BLaER1 (cell line): Measurements from ENCODE around the gene CCN6.

Experiments used
- H3K27ac ChIP-seq: shearing (Covaris generic); formaldehyde crosslinking; 2 replicates; pipeline ENCODE4 v1.8.1; 2022
- H3K27me3 ChIP-seq: shearing (Covaris generic); formaldehyde crosslinking; 2 replicates; pipeline ENCODE4 v1.8.1; 2022
- H3K36me3 ChIP-seq: shearing (Covaris generic); formaldehyde crosslinking; 2 replicates; pipeline ENCODE4 v1.8.1; 2022
- H3K4me1 ChIP-seq: shearing (Covaris generic); formaldehyde crosslinking; 2 replicates; pipeline ENCODE4 v1.8.1; 2022
- H3K4me2 ChIP-seq: shearing (Covaris generic); formaldehyde crosslinking; 2 replicates; pipeline ENCODE4 v1.8.1; 2022
- H3K4me3 ChIP-seq: shearing (Covaris generic); formaldehyde crosslinking; 2 replicates; pipeline ENCODE4 v1.8.1; 2022
- H3K9ac ChIP-seq: shearing (Covaris generic); formaldehyde crosslinking; 2 replicates; pipeline ENCODE4 v1.8.1; 2022
- H3K9me3 ChIP-seq: shearing (Covaris generic); formaldehyde crosslinking; 2 replicates; pipeline ENCODE4 v1.8.1; 2022
- H4K20me1 ChIP-seq: shearing (Covaris generic); formaldehyde crosslinking; 2 replicates; pipeline ENCODE4 v1.8.1; 2022
- Cebpa-rat ChIP-seq: shearing (Covaris generic); IDR thresholded peaks from 2 replicates; pipeline ENCODE4 v1.8.1; 2022

The CCN6 gene

GRCh38 chr6:112054001-112054400 is at the start of gene CCN6:
Gene CCN6 (plus strand): TSS chr6:112054104. CDS start chr6:112054358, 254 bp downstream.
- Histone ChIP-seq H3K27me3 (no peaks in the 10 kb centered on the region), H3K27ac (no peak within 1 kb of the TSS), H3K9ac (no peak within 1 kb of the TSS), H3K4me1 (no peaks in the 10 kb centered on the region), H3K9me3 (no peaks in the 10 kb centered on the region), H3K4me2 (no peak within 1 kb of the TSS), H3K36me3 (no peaks in the 10 kb centered on the region), H4K20me1 (no peaks in the 10 kb centered on the region), H3K4me3 (no peak within 1 kb of the TSS)
- no peak for TF ChIP-seq Cebpa-rat

DNA sequence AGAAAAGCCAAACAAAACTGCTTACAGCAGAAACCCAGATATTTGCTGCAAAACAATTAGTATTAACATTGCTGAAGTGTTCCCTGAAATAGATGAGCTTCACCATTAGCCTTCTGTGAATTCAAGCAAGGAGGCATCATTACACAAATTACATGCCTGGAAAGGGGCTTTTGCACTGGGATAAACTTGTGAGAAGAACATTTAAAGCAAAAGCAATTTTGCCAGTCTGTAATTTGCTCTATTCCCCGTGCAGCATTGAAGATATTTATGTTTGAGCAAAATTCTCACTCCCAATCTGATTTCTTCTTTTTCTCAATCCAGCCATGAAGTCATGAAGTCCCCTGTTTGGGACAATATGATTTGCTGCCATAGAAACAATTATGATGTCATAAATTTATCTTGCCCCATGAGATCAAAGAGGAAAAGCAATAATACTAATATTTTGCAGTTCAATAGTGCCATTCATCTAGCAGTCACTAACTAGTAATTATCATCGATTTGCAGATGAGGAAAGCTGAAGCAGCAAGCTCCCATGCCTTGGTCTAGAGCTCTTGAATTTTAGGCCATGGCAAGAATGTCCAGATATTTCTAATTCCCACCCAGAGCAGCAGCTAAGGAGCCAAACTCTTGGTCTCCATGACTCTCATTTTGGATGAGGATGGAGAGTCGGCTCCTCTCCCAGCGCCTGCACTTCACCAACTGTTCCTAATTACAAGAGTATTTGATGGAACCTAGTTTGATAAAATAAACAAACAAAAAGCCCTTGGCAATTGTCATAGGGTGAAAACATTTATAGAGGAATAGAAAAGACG is 49.5 kb upstream of the CCN6 start:
- Histone ChIP-seq H3K27me3 (no peaks in the 10 kb centered on the region), H3K9ac (no peak overlapping the region), H3K36me3 (no peaks in the 10 kb centered on the region), H3K4me1 (no peaks in the 10 kb centered on the region), H3K9me3 (peaks cover 13% of the 10 kb centered on the region), H4K20me1 (no peaks in the 10 kb centered on the region), H3K4me2 (no peak overlapping the region), H3K27ac (no peak overlapping the region), H3K4me3 (no peak overlapping the region)
- TF ChIP-seq Cebpa-rat = no peak

GRCh38 chr6:112005013-112005371 is 48.9 kb upstream of the CCN6 start:
- H3K4me2 ChIP-seq = no peak overlapping the region

GRCh38 chr6:112007254-112007653 is 46.6 kb upstream of the CCN6 start:
- Histone ChIP-seq H3K4me3 (no peak overlapping the region), H3K9ac (no peak overlapping the region), H3K36me3 (no peaks in the 10 kb centered on the region), H4K20me1 (no peaks in the 10 kb centered on the region), H3K4me2 (no peak overlapping the region), H3K9me3 (no peaks in the 10 kb centered on the region), H3K27ac (no peak overlapping the region), H3K27me3 (no peaks in the 10 kb centered on the region), H3K4me1 (no peaks in the 10 kb centered on the region)
- TF ChIP-seq Cebpa-rat = no peak

More at GRCh38 chr6:112005013-112005371, 48.9 kb upstream of the CCN6 start:
- H3K9ac ChIP-seq = no peak overlapping the region
- H3K36me3 ChIP-seq = no peaks in the 10 kb centered on the region
- no peaks in the 10 kb centered on the region for H3K4me1 ChIP-seq
- no peaks in the 10 kb centered on the region for H3K27me3 ChIP-seq
- H4K20me1 ChIP-seq = no peaks in the 10 kb centered on the region
- H3K4me3 ChIP-seq = no peak overlapping the region
- H3K27ac ChIP-seq = no peak overlapping the region
- H3K9me3 ChIP-seq = peaks cover 13% of the 10 kb centered on the region
- no peak for TF ChIP-seq Cebpa-rat

DNA sequence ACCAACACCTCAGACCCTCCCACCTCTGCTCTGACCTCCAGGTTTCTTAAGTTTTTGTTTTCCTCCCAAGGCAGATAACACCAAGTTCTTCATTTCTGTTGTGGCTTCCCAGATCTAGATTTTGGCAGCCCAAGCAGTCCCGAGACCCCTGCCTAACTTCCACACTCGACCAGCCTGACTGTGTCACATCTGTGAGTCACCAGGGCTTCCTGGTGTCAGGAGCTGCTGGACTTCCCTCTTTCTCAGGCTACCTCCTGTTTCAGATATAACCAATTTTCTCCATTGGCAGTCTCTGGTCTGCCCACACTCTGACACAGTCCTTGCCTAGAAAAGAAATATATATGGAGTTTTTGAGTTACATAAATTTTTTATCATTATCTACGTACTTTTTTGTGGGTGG is 46.1 kb upstream of the CCN6 start:
- Histone ChIP-seq H3K9ac (no peak overlapping the region), H3K4me3 (no peak overlapping the region), H3K9me3 (no peaks in the 10 kb centered on the region), H3K4me1 (no peaks in the 10 kb centered on the region), H4K20me1 (no peaks in the 10 kb centered on the region), H3K36me3 (no peaks in the 10 kb centered on the region), H3K27me3 (no peaks in the 10 kb centered on the region), H3K27ac (no peak overlapping the region), H3K4me2 (no peak overlapping the region)
- TF ChIP-seq Cebpa-rat = no peak

- no peaks in the 10 kb centered on the region for H4K20me1 ChIP-seq
- H3K4me3 ChIP-seq = no peak overlapping the region
- no peak for TF ChIP-seq Cebpa-rat
- no peak overlapping the region for H3K27ac ChIP-seq
- no peak overlapping the region for H3K9ac ChIP-seq
- no peaks in the 10 kb centered on the region for H3K9me3 ChIP-seq
- no peaks in the 10 kb centered on the region for H3K27me3 ChIP-seq
- no peaks in the 10 kb centered on the region for H3K36me3 ChIP-seq
- H3K4me1 ChIP-seq = no peaks in the 10 kb centered on the region
- no peak overlapping the region for H3K4me2 ChIP-seq
Measured at GRCh38 chr6:112008482-112008881, 45.4 kb upstream of the CCN6 start.

GRCh38 chr6:112010328-112010727 is 43.6 kb upstream of the CCN6 start:
- Histone ChIP-seq H3K27ac (no peak overlapping the region), H3K4me2 (no peak overlapping the region), H3K9ac (no peak overlapping the region), H4K20me1 (no peaks in the 10 kb centered on the region), H3K4me1 (peaks cover 8% of the 10 kb centered on the region), H3K4me3 (no peak overlapping the region), H3K9me3 (no peaks in the 10 kb centered on the region), H3K36me3 (no peaks in the 10 kb centered on the region), H3K27me3 (no peaks in the 10 kb centered on the region)
- no peak for TF ChIP-seq Cebpa-rat

DNA sequence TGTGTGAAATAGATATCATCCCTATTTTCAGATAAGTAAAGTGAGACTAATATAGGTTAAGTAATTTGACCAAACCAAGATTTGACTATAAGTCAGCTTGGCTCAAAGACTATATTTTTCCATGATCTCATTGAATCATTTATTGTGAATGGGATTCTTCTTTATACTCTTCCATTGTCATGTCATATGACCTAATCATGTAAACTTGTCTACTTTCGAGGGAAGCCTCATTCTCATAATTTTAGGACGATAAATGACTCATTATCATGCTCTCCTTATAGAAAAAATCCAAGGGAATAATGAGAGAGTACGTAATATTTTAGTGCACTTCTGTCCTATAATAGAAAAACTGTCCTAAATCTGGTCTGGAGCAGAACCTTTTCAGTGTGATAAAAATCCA is 40.9 kb upstream of the CCN6 start:
- Histone ChIP-seq H3K4me3 (no peak overlapping the region), H3K27me3 (no peaks in the 10 kb centered on the region), H3K27ac (no peak overlapping the region), H3K9ac (no peak overlapping the region), H4K20me1 (no peaks in the 10 kb centered on the region), H3K36me3 (no peaks in the 10 kb centered on the region), H3K4me1 (peaks cover 11% of the 10 kb centered on the region), H3K9me3 (no peaks in the 10 kb centered on the region), H3K4me2 (no peak overlapping the region)
- no peak for TF ChIP-seq Cebpa-rat

DNA sequence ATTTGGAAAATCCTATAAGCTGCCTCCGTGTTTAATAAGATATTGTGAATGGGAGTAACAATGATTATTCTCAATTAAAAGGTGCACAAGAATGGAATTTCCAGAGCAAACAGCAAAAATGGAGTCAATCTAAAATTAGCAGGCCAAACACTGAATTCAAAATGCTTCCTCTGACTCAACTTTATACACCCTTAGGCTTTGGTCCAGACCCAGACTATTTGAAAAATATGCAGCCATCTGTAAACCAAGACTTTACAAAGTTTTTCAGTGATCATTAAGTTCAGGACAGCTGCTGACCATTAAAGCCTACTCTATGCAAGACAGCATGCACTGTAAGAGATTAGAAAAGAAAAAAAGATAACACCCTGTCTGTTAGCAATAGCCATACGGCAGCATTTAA is 39.4 kb upstream of the CCN6 start:
- no peak overlapping the region for H3K4me3 ChIP-seq
- H3K9me3 ChIP-seq = no peaks in the 10 kb centered on the region
- H3K4me1 ChIP-seq = peaks cover 11% of the 10 kb centered on the region
- peak overlapping the region; percentile 3; the same call in 1 of the 2 replicates for H3K4me2 ChIP-seq
- TF ChIP-seq Cebpa-rat = no peak
- no peaks in the 10 kb centered on the region for H3K36me3 ChIP-seq
- H4K20me1 ChIP-seq = no peaks in the 10 kb centered on the region
- H3K27ac ChIP-seq = no peak overlapping the region
- no peaks in the 10 kb centered on the region for H3K27me3 ChIP-seq
- no peak overlapping the region for H3K9ac ChIP-seq

GRCh38 chr6:112015725-112016124 is 38.2 kb upstream of the CCN6 start:
- H3K36me3 ChIP-seq = no peaks in the 10 kb centered on the region
- H3K27me3 ChIP-seq = no peaks in the 10 kb centered on the region
- peaks cover 11% of the 10 kb centered on the region for H3K4me1 ChIP-seq
- no peak overlapping the region for H3K9ac ChIP-seq
- H3K4me3 ChIP-seq = no peak overlapping the region
- H4K20me1 ChIP-seq = no peaks in the 10 kb centered on the region
- no peak overlapping the region for H3K4me2 ChIP-seq
- no peak overlapping the region for H3K27ac ChIP-seq
- H3K9me3 ChIP-seq = no peaks in the 10 kb centered on the region
- no peak for TF ChIP-seq Cebpa-rat
